ENCODE results near the gene FAM120A. TPM values are rescaled to one million over a fixed set of nuclear protein-coding genes. Genes with fewer than 3 reads are reported as not detected.

FAM120A gene
- total RNA-seq, 1 experiment from 2014 or later: 162 TPM

DNA sequence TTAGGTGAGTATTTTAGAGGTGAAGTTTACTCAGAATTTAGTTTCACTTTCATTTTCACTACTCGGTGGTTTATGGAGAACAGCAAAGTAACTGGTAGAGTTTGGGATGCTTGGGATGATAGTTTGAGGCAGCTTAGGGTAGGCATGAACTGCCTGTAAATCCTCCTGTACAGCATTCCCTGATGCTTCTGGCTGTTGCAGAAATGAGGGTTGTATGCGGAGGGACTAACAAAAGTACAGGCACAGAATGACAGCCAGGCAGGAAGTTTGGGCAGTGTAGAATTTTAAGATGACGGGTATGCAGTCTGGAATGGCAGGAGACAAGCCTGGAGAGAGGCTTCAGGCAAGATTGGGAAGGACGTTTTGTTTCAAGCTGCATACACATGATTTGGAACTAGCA is 49.9 kb downstream of the FAM120A start:
- peak overlapping the region; percentile 64 for H3K4me3 Mint-ChIP-seq (ENCODE audit: unreplicated experiment)
- H3K9me3 Mint-ChIP-seq (ENCODE audit: unreplicated experiment): no peaks in the 10 kb centered on the region
- BruUV-seq (replicated peaks): no TSS peak
- peaks cover 47% of the 10 kb centered on the region for H3K4me1 Mint-ChIP-seq (ENCODE audit: insufficient read depth, unreplicated experiment)
- no peak for DNase-seq (ENCODE audit: unreplicated experiment)
- ChIA-PET CTCF (interaction anchor here (0.6 to 1.2 kb wide), 2 partner anchors 46 to 65 kb away, joined by 3 read pairs; no protein-coding TSS in a partner anchor), POLR2A (interaction anchor here (1.2 to 2.6 kb wide), 3 partner anchors 27 to 65 kb away, joined by 3 to 11 read pairs (median 4); partner anchors contain the start of gene FAM120AOS)
- TF ChIP-seq, protein P1, sequence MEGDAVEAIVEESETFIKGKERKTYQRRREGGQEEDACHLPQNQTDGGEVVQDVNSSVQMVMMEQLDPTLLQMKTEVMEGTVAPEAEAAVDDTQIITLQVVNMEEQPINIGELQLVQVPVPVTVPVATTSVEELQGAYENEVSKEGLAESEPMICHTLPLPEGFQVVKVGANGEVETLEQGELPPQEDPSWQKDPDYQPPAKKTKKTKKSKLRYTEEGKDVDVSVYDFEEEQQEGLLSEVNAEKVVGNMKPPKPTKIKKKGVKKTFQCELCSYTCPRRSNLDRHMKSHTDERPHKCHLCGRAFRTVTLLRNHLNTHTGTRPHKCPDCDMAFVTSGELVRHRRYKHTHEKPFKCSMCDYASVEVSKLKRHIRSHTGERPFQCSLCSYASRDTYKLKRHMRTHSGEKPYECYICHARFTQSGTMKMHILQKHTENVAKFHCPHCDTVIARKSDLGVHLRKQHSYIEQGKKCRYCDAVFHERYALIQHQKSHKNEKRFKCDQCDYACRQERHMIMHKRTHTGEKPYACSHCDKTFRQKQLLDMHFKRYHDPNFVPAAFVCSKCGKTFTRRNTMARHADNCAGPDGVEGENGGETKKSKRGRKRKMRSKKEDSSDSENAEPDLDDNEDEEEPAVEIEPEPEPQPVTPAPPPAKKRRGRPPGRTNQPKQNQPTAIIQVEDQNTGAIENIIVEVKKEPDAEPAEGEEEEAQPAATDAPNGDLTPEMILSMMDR (IDR thresholded peaks at IDR 0.05; ENCODE audit: unreplicated experiment): no peak
- intact Hi-C loops (cut with micrococcal nuclease): no loop called here
- no peaks in the 10 kb centered on the region for H3K27me3 Mint-ChIP-seq (ENCODE audit: insufficient read depth, unreplicated experiment)
- peak overlapping the region; percentile 84 for H3K27ac Mint-ChIP-seq (ENCODE audit: low read depth, unreplicated experiment)
- peaks cover 74% of the 10 kb centered on the region for H3K36me3 Mint-ChIP-seq (ENCODE audit: insufficient read depth, unreplicated experiment)

DNA sequence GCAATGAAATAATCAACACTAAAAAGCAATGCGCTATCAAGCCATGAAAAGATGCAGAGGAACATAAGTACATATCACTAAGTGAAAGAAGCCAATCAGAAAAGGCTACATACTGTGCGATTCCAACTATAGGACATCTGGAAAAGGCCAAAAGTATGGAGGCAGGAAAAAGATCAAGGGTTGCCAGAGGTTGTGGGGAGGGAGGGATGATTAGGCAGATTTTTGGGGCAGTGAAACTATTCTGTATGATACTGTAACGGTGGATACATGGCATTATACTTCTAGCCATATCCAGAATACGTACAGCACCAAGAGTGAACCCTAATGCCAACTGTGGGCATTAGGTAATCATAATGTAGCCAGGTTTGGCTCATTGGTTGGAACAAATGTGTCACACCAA is 51.9 kb downstream of the FAM120A start:
- POLR2A ChIA-PET: interaction anchor here (0.7 to 2.7 kb wide), 5 partner anchors 9 to 52 kb away, joined by 3 to 18 read pairs (median 7); partner anchors contain the start of genes FAM120A and FAM120AOS
- intact Hi-C loops (cut with micrococcal nuclease): no loop called here
- no TSS peak for BruUV-seq (replicated peaks)

DNA sequence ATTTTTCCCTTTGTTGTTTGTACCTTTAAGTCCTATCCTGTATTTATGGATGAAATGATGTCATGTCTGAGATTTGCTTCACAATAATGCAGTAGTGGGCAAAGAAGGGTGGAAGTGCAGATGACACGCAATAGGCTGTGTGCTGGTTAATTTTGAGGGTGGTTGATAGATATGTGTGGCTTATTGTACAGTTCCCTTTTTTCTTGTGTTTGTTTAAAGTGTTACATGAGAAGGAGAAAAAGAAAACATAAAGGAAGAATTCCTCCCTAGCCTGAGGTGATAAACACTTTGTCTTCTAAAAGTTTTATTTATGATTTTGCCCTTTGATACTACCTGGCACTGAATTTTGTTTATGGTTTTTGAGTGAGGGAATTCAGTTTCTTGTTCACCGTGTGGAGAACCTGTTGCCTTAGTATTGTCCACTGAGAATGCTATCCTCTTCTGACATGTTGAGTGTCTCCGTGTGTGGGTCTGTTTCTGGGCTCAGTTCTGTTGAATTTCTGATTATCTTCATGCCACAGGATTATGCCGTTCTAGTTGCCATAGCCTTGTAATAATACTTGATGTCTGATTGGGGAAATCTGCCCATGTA is 54.2 kb downstream of the FAM120A start:
- Mint-ChIP-seq H3K27me3 (ENCODE audit: insufficient read depth, unreplicated experiment) (no peaks in the 10 kb centered on the region), H3K9me3 (ENCODE audit: unreplicated experiment) (no peaks in the 10 kb centered on the region), H3K4me3 (ENCODE audit: unreplicated experiment) (no peak overlapping the region), H3K27ac (ENCODE audit: low read depth, unreplicated experiment) (peak overlapping the region; percentile 85), H3K4me1 (ENCODE audit: insufficient read depth, unreplicated experiment) (peaks cover 56% of the 10 kb centered on the region), H3K36me3 (ENCODE audit: insufficient read depth, unreplicated experiment) (peaks cover 62% of the 10 kb centered on the region)
- DNase-seq (ENCODE audit: unreplicated experiment): no peak
- BruUV-seq (replicated peaks): no TSS peak
- intact Hi-C loops (cut with micrococcal nuclease): loop anchor here (2.0 kb wide), 1 partner anchor 53 kb away; the partner anchor contains the start of gene FAM120AOS
- POLR2A ChIA-PET: interaction anchor here (0.6 to 2.7 kb wide), 2 partner anchors 52 to 1121 kb away, joined by 3 to 18 read pairs; partner anchors contain the start of gene FAM120AOS
- TF ChIP-seq, protein P1 (IDR thresholded peaks at IDR 0.05; ENCODE audit: unreplicated experiment): no peak
- CTCF ChIA-PET: no interaction called here

More for the DNA sequence above, 51.9 kb downstream of the FAM120A start:
- Mint-ChIP-seq H3K4me1 (ENCODE audit: insufficient read depth, unreplicated experiment) (peaks cover 60% of the 10 kb centered on the region), H3K4me3 (ENCODE audit: unreplicated experiment) (no peak overlapping the region), H3K9me3 (ENCODE audit: unreplicated experiment) (no peaks in the 10 kb centered on the region), H3K27ac (ENCODE audit: low read depth, unreplicated experiment) (peak overlapping the region; percentile 85), H3K36me3 (ENCODE audit: insufficient read depth, unreplicated experiment) (peaks cover 65% of the 10 kb centered on the region), H3K27me3 (ENCODE audit: insufficient read depth, unreplicated experiment) (no peaks in the 10 kb centered on the region)
- CTCF ChIA-PET: no interaction called here
- TF ChIP-seq, protein P1 (IDR thresholded peaks at IDR 0.05; ENCODE audit: unreplicated experiment): no peak
- no peak for DNase-seq (ENCODE audit: unreplicated experiment)

DNA sequence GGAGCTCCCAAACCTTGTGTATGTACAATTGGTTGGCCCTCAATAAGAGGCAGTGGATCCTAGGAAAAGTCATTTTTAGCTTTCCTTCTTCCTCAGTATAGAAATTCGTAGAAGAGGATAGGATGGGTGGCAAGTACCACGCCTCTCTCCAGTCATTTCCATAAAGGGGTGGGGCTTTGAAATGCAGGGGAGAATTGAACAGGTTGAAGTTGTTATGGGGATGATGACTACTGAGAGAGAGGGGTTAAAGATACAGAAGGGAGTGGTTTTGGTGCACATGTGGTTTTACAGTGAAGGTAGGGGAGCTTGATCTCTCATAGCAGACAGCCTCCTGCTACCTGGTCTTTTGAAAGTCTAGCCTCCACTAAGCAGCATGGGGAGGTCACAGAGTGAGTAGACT is 56.3 kb downstream of the FAM120A start:
- peaks cover 47% of the 10 kb centered on the region for H3K36me3 Mint-ChIP-seq (ENCODE audit: insufficient read depth, unreplicated experiment)
- no peaks in the 10 kb centered on the region for H3K9me3 Mint-ChIP-seq (ENCODE audit: unreplicated experiment)
- no TSS peak for BruUV-seq (replicated peaks)
- no peaks in the 10 kb centered on the region for H3K27me3 Mint-ChIP-seq (ENCODE audit: insufficient read depth, unreplicated experiment)
- H3K27ac Mint-ChIP-seq (ENCODE audit: low read depth, unreplicated experiment): peak overlapping the region; percentile 47
- CTCF ChIA-PET: interaction anchor here (0.6 to 2.4 kb wide), 4 partner anchors 11 to 557 kb away, joined by 3 to 5 read pairs (median 3); no protein-coding TSS in a partner anchor
- peaks cover 54% of the 10 kb centered on the region for H3K4me1 Mint-ChIP-seq (ENCODE audit: insufficient read depth, unreplicated experiment)
- no peak for DNase-seq (ENCODE audit: unreplicated experiment)
- no peak overlapping the region for H3K4me3 Mint-ChIP-seq (ENCODE audit: unreplicated experiment)
- POLR2A ChIA-PET: interaction anchor here (0.9 kb wide), 1 partner anchor 54 kb away, joined by 3 read pairs; the partner anchor contains the start of gene FAM120AOS
- intact Hi-C loops (cut with micrococcal nuclease): no loop called here
- TF ChIP-seq, protein P1 (IDR thresholded peaks at IDR 0.05; ENCODE audit: unreplicated experiment): no peak
